Upper lobe of left lung (tissue), 4 donors: ENCODE results near the gene COL15A1.

Experiments
- POLR2A ChIP-seq, 4 donors: fragments of 450-650 bp; IDR thresholded peaks; one replicate each; pipeline ENCODE4 v1.5.1; 2016 to 2017; ENCODE audit warnings: antibody characterized with exemption in 4 of 4, mild to moderate bottlenecking in 2 of 4
- POLR2AphosphoS5 ChIP-seq, 2 donors: sonication (generic); formaldehyde crosslinking; IDR thresholded peaks; one replicate each; pipeline ENCODE4 v1.5.1; 2017; ENCODE audit warnings: antibody characterized with exemption in 2 of 2
- TF ChIP-seq, protein P1 (sequence below), 6 experiments: fragments of 450-650 bp in 4 of 6; fragments of 200-600 bp in 2 of 6; sonication (generic) in 2 of 6; IDR thresholded peaks; one replicate each; pipeline ENCODE4 v1.5.1; 2016 to 2019; ENCODE audit warnings: antibody characterized with exemption in 6 of 6

DNA sequence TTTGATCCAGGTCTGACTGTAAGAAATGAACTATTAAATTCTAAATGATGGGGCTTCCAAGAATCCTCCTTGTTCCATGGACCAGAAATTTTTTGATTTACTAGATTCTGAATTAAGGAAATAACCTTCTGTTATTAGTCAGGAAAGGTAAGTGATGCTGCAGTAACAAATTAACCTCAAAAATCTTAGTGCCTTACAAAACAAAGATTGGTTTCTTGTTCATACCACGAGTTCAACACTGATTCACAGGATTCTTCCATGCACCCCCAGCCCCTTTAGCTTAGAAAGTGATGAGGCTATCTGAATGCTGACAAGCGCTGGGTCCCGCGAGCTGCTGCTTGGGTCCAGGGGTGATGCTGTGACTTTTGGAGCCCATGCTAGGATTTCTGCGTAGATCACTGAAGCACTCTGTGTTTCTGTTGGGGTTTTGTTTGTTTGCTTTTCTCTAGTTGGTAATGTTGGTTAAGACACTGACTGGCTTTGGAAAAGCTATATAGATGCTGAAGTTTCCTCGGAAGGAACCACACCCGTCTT is 52.3 kb downstream of the COL15A1 start:
- TF ChIP-seq POLR2AphosphoS5 (IDR thresholded peaks at IDR 0.05) (no peak), POLR2A (IDR thresholded peaks at IDR 0.05) (no peak)
- TF ChIP-seq, protein P1, sequence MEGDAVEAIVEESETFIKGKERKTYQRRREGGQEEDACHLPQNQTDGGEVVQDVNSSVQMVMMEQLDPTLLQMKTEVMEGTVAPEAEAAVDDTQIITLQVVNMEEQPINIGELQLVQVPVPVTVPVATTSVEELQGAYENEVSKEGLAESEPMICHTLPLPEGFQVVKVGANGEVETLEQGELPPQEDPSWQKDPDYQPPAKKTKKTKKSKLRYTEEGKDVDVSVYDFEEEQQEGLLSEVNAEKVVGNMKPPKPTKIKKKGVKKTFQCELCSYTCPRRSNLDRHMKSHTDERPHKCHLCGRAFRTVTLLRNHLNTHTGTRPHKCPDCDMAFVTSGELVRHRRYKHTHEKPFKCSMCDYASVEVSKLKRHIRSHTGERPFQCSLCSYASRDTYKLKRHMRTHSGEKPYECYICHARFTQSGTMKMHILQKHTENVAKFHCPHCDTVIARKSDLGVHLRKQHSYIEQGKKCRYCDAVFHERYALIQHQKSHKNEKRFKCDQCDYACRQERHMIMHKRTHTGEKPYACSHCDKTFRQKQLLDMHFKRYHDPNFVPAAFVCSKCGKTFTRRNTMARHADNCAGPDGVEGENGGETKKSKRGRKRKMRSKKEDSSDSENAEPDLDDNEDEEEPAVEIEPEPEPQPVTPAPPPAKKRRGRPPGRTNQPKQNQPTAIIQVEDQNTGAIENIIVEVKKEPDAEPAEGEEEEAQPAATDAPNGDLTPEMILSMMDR (IDR thresholded peaks at IDR 0.05) = no peak
